Upper lobe of left lung (tissue), 6 donors: ENCODE data around the gene ATRNL1. TPM values are rescaled to one million over a fixed set of nuclear protein-coding genes. Genes with fewer than 3 reads are reported as not detected.

ENCODE experiments used
- ATAC-seq, 2 donors: fragments of 200-7000 bp; cut with Tn5 transposase; one replicate each; pipeline ENCODE4 v1.9.1; 2022; ENCODE audit warnings: mild to moderate bottlenecking in 2 of 2, moderate library complexity in 2 of 2; ENCODE audit not compliant: low FRiP score in 2 of 2
- DNase-seq, 2 donors: peaks; one replicate each; pipeline ENCODE4 v3.0.0-alpha.2; 2019 to 2020
- H3K27ac ChIP-seq, 4 donors: fragments of 200-600 bp; sonication (generic); one replicate each; pipeline ENCODE4 v1.5.1; 2016 to 2019
- H3K27me3 ChIP-seq, 4 donors: fragments of 200-600 bp; sonication (generic); one replicate each; pipeline ENCODE4 v1.5.1; 2017 to 2019
- H3K36me3 ChIP-seq, 4 donors: fragments of 200-600 bp; sonication (generic); one replicate each; pipeline ENCODE4 v1.5.1; 2016 to 2019
- H3K4me1 ChIP-seq, 4 donors: fragments of 200-600 bp; sonication (generic); one replicate each; pipeline ENCODE4 v1.5.1; 2018 to 2019
- H3K4me3 ChIP-seq, 4 donors: fragments of 200-600 bp; sonication (generic); one replicate each; pipeline ENCODE4 v1.5.1; 2017 to 2019; ENCODE audit warnings: mild to moderate bottlenecking in 2 of 4, moderate library complexity in 1 of 4
- H3K9me3 ChIP-seq, 4 donors: fragments of 200-600 bp; sonication (generic); one replicate each; pipeline ENCODE4 v1.5.1; 2018 to 2019
- CTCF ChIP-seq, 6 experiments: fragments of 450-650 bp in 4 of 6; fragments of 200-600 bp in 2 of 6; sonication (generic) in 2 of 6; IDR thresholded peaks; one replicate each; pipeline ENCODE4 v1.5.1; 2016 to 2019; ENCODE audit warnings: antibody characterized with exemption in 6 of 6
- EP300 ChIP-seq, 4 donors: sonication (generic); formaldehyde crosslinking; IDR thresholded peaks; one replicate each; pipeline ENCODE4 v1.5.1; 2017; ENCODE audit warnings: antibody characterized with exemption in 4 of 4, control low read depth in 2 of 4
- POLR2A ChIP-seq, 4 donors: fragments of 450-650 bp; IDR thresholded peaks; one replicate each; pipeline ENCODE4 v1.5.1; 2016 to 2017; ENCODE audit warnings: antibody characterized with exemption in 4 of 4, mild to moderate bottlenecking in 2 of 4
- POLR2AphosphoS5 ChIP-seq, 2 donors: sonication (generic); formaldehyde crosslinking; IDR thresholded peaks; one replicate each; pipeline ENCODE4 v1.5.1; 2017; ENCODE audit warnings: antibody characterized with exemption in 2 of 2
- WGBS, 2 donors: methylation state at CpG; one replicate each; pipeline ENCODE4 v1.1.5; 2017 to 2018; 5-methylcytosine and 5-hydroxymethylcytosine counted together
- total RNA-seq, 6 donors: library from RNA; depleted of rRNA in 4 of 6; stranded (reverse); fragments of >200 nt in 4 of 6; gene quantifications; one replicate each; pipeline versions ENCODE4 v1.1.0 to v1.2.1, GENCODE V29; 2016 to 2021
- donor health status: DM: no; HTN: no; CAD: no; lungs with moderate emphysema.
- donor health status: DM: no; HTN: yes; CAD: no; lungs with severe emphysema.

Gene ATRNL1
- total RNA-seq, 6 donors from 2014 or later: 0.11 to 1.0 (median 0.39) TPM

GRCh38 chr10:115895166-115895565 lies 802.0 kb downstream of the ATRNL1 start:
- no peak for DNase-seq

GRCh38 chr10:115898242-115898641 lies 805.1 kb downstream of the ATRNL1 start:
- WGBS, 2 donors: 66 to 73% methylated on average over 3 of the region's 3 CpGs
- ATAC-seq: peak in 1 of 2 donors; percentile 49
- Histone ChIP-seq H3K36me3 (no peaks in the 10 kb centered on the region), H3K27ac (no peak overlapping the region), H3K4me3 (no peak overlapping the region), H3K27me3 (no peaks in the 10 kb centered on the region), H3K4me1 (no peaks in the 10 kb centered on the region), H3K9me3 (no peaks in the 10 kb centered on the region)
- TF ChIP-seq EP300 (IDR thresholded peaks at IDR 0.05): no peak
- no peak for TF ChIP-seq POLR2AphosphoS5 (IDR thresholded peaks at IDR 0.05)
- TF ChIP-seq CTCF (IDR thresholded peaks at IDR 0.05): no peak
- no peak for TF ChIP-seq POLR2A (IDR thresholded peaks at IDR 0.05)
- no peak for DNase-seq

More at GRCh38 chr10:115895166-115895565, 802.0 kb downstream of the ATRNL1 start:
- Histone ChIP-seq H3K27ac (no peak overlapping the region), H3K36me3 (no peaks in the 10 kb centered on the region), H3K4me3 (no peak overlapping the region), H3K4me1 (no peaks in the 10 kb centered on the region), H3K9me3 (no peaks in the 10 kb centered on the region), H3K27me3 (no peaks in the 10 kb centered on the region)
- no peak for ATAC-seq
- TF ChIP-seq POLR2A (IDR thresholded peaks at IDR 0.05) (no peak), EP300 (IDR thresholded peaks at IDR 0.05) (no peak), CTCF (IDR thresholded peaks at IDR 0.05) (no peak), POLR2AphosphoS5 (IDR thresholded peaks at IDR 0.05) (no peak)
- WGBS, 2 donors: 83 to 88% methylated on average over 7 of the region's 7 CpGs

GRCh38 chr10:115902596-115902995 lies 809.4 kb downstream of the ATRNL1 start:
- no peak overlapping the region for H3K4me3 ChIP-seq
- TF ChIP-seq POLR2AphosphoS5 (IDR thresholded peaks at IDR 0.05) (no peak), CTCF (IDR thresholded peaks at IDR 0.05) (no peak), EP300 (IDR thresholded peaks at IDR 0.05) (no peak)
- 68 to 73% methylated on average over 5 of the region's 5 CpGs for WGBS, 2 donors

GRCh38 chr10:115903207-115903606 lies 810.0 kb downstream of the ATRNL1 start:
- 67 to 71% methylated on average over 1 of the region's 1 CpG for WGBS, 2 donors
- no peaks in the 10 kb centered on the region for H3K4me1 ChIP-seq
- H3K9me3 ChIP-seq: no peaks in the 10 kb centered on the region
- H3K27ac ChIP-seq: no peak overlapping the region
- no peak overlapping the region for H3K4me3 ChIP-seq
- TF ChIP-seq CTCF (IDR thresholded peaks at IDR 0.05) (no peak), POLR2AphosphoS5 (IDR thresholded peaks at IDR 0.05) (no peak), EP300 (IDR thresholded peaks at IDR 0.05) (no peak), POLR2A (IDR thresholded peaks at IDR 0.05) (no peak)
- no peaks in the 10 kb centered on the region for H3K27me3 ChIP-seq
- DNase-seq: no peak
- H3K36me3 ChIP-seq: no peaks in the 10 kb centered on the region
- no peak for ATAC-seq

More at GRCh38 chr10:115902596-115902995, 809.4 kb downstream of the ATRNL1 start:
- Histone ChIP-seq H3K27ac (no peak overlapping the region), H3K4me1 (no peaks in the 10 kb centered on the region), H3K36me3 (no peaks in the 10 kb centered on the region), H3K27me3 (no peaks in the 10 kb centered on the region), H3K9me3 (no peaks in the 10 kb centered on the region)
- DNase-seq (no peak), ATAC-seq (no peak)

- H3K36me3 ChIP-seq: no peaks in the 10 kb centered on the region
- TF ChIP-seq CTCF (IDR thresholded peaks at IDR 0.05): no peak
- TF ChIP-seq EP300 (IDR thresholded peaks at IDR 0.05): no peak
- TF ChIP-seq POLR2A (IDR thresholded peaks at IDR 0.05): no peak
- TF ChIP-seq POLR2AphosphoS5 (IDR thresholded peaks at IDR 0.05): no peak
- DNase-seq (no peak), ATAC-seq (peak in 1 of 2 donors; percentile 34)
- H3K4me1 ChIP-seq: no peaks in the 10 kb centered on the region
- no peaks in the 10 kb centered on the region for H3K27me3 ChIP-seq
- 84 to 86% methylated on average over 3 of the region's 3 CpGs for WGBS, 2 donors
- no peaks in the 10 kb centered on the region for H3K9me3 ChIP-seq
- no peak overlapping the region for H3K27ac ChIP-seq
- H3K4me3 ChIP-seq: no peak overlapping the region
These were observed 810.7 kb downstream of the ATRNL1 start for GRCh38 chr10:115903845-115904244.
